Right hindlimb (tissue), 1 donor: ENCODE data around the gene CD101.

Experiments
- DNase-seq: peaks from one replicate; pipeline ENCODE4 v3.0.0-alpha.2; 2018

The CD101 gene

GRCh38 chr1:116986421-116987255 is 14.9 kb upstream of the CD101 start:
- DNase-seq: no peak

- DNase-seq: no peak
These were observed 14.4 kb upstream of the CD101 start for GRCh38 chr1:116987256-116987555.

GRCh38 chr1:116988248-116988647 is 13.3 kb upstream of the CD101 start:
- no peak for DNase-seq

- DNase-seq: no peak
These were observed 12.7 kb upstream of the CD101 start for GRCh38 chr1:116988908-116989307.

GRCh38 chr1:116989835-116990234 is 11.7 kb upstream of the CD101 start:
- no peak for DNase-seq

- peak; percentile 90 for DNase-seq
These were observed 10.9 kb upstream of the CD101 start for GRCh38 chr1:116990612-116991151.

GRCh38 chr1:116991171-116991845 is 10.3 kb upstream of the CD101 start:
- DNase-seq: no peak

GRCh38 chr1:116991918-116992317 is 9.6 kb upstream of the CD101 start:
- DNase-seq: no peak

GRCh38 chr1:116993286-116993685 is 8.3 kb upstream of the CD101 start:
- DNase-seq: no peak

- DNase-seq: no peak
These were observed 7.1 kb upstream of the CD101 start for GRCh38 chr1:116994411-116994810.

- no peak for DNase-seq
These were observed 4.5 kb upstream of the CD101 start for GRCh38 chr1:116997066-116997465.

- peak; percentile 43 for DNase-seq
These were observed 3.9 kb upstream of the CD101 start for GRCh38 chr1:116997636-116998035.

- DNase-seq: no peak
These were observed 2.0 kb upstream of the CD101 start for GRCh38 chr1:116999596-116999995.

- no peak for DNase-seq
These were observed 1.4 kb upstream of the CD101 start for GRCh38 chr1:117000142-117000541.

GRCh38 chr1:117003223-117003875 is 1.8 kb downstream of the CD101 start:
- no peak for DNase-seq

GRCh38 chr1:117007719-117008013 is 6.1 kb downstream of the CD101 start:
- DNase-seq: no peak

GRCh38 chr1:117008656-117009055 is 7.1 kb downstream of the CD101 start:
- DNase-seq: no peak

GRCh38 chr1:117009132-117009531 is 7.6 kb downstream of the CD101 start:
- no peak for DNase-seq

- DNase-seq: no peak
These were observed 8.9 kb downstream of the CD101 start for GRCh38 chr1:117010310-117010969.

GRCh38 chr1:117011334-117011733 is 9.8 kb downstream of the CD101 start:
- no peak for DNase-seq

- no peak for DNase-seq
These were observed 11.8 kb downstream of the CD101 start for GRCh38 chr1:117013309-117013858.

- DNase-seq: no peak
These were observed 12.6 kb downstream of the CD101 start for GRCh38 chr1:117014209-117014608.

- DNase-seq: no peak
These were observed 14.2 kb downstream of the CD101 start for GRCh38 chr1:117015724-117016123.
